IMR-90 (cell line): ENCODE results near the gene PDCD11. TPM values are rescaled to one million over a fixed set of nuclear protein-coding genes. Genes with fewer than 3 reads are reported as not detected.

Experiments
- ATAC-seq: fragments of 200-7000 bp; cut with Tn5 transposase; 2 replicates; pipeline ENCODE4 v1.9.1; 2020; ENCODE audit warnings: low read depth, mild to moderate bottlenecking, moderate library complexity
- BruUV-seq: library from RNA; stranded (reverse); fragments of 400-500 nt; replicated peaks from 2 replicates; lab custom pipeline; 2021; lab: Mats Ljungman, UMichigan
- CTCF ChIA-PET: fragments of 300-600 bp; formaldehyde crosslinking; extraction: SDS; loops from one replicate; lab custom pipeline; 2021; ENCODE audit warnings: antibody characterized with exemption; lab: Yijun Ruan, JAX
- POLR2A ChIA-PET: fragments of 300-600 bp; sonication (Branson Sonifier 250); formaldehyde crosslinking; loops from one replicate; lab custom pipeline; 2022; ENCODE audit warnings: antibody characterized with exemption; ENCODE audit not compliant: unreplicated experiment; lab: Charles Lee
- DNase-seq: peaks from one replicate; pipeline ENCODE4 v3.0.0; 2013
- H2AFZ ChIP-seq: replicated peaks from 2 replicates; pipeline ENCODE3; 2013; ENCODE audit warnings: low read length, mild to moderate bottlenecking; ENCODE audit not compliant: poor library complexity
- H2AK5ac ChIP-seq: 2 replicates; pipeline ENCODE4 v1.6.1; 2013; ENCODE audit warnings: low read depth, low read length, inconsistent platforms
- H2AK9ac ChIP-seq: replicated peaks from 2 replicates; pipeline ENCODE3; 2013; ENCODE audit warnings: mild to moderate bottlenecking, low read depth, low read length, moderate library complexity; ENCODE audit not compliant: poor library complexity
- H2BK120ac ChIP-seq: 2 replicates; pipeline ENCODE4 v1.6.1; 2013; ENCODE audit warnings: low read depth, low read length, inconsistent platforms
- H2BK15ac ChIP-seq: 3 replicates; pipeline ENCODE4 v1.6.1; 2013; ENCODE audit warnings: low read depth, low read length, inconsistent platforms
- H2BK20ac ChIP-seq: 2 replicates; pipeline ENCODE4 v1.6.1; 2013; ENCODE audit warnings: low read depth, mild to moderate bottlenecking, inconsistent platforms, low read length, moderate library complexity
- H2BK5ac ChIP-seq: 2 replicates; pipeline ENCODE4 v1.6.1; 2013; ENCODE audit warnings: mild to moderate bottlenecking, low read depth, low read length, inconsistent platforms; ENCODE audit not compliant: poor library complexity, severe bottlenecking
- H3K14ac ChIP-seq: replicated peaks from 2 replicates; pipeline ENCODE4 v1.6.1; 2013; ENCODE audit warnings: low read depth, low read length, inconsistent platforms
- H3K18ac ChIP-seq: 2 replicates; pipeline ENCODE4 v1.6.1; 2013; ENCODE audit warnings: low read depth, low read length, control low read depth
- H3K23ac ChIP-seq: 2 replicates; pipeline ENCODE4 v1.6.1; 2013; ENCODE audit warnings: low read depth, low read length, inconsistent platforms
- H3K27ac ChIP-seq: 2 replicates; pipeline ENCODE4 v1.5.1; 2013; ENCODE audit warnings: mild to moderate bottlenecking, control low read depth, low read length; ENCODE audit not compliant: insufficient read depth
- H3K27me3 ChIP-seq: 2 replicates; pipeline ENCODE4 v1.6.1; 2013; ENCODE audit warnings: low read length; ENCODE audit not compliant: control insufficient read depth, insufficient read depth
- H3K36me3 ChIP-seq: 2 replicates; pipeline ENCODE4 v1.6.1; 2013; ENCODE audit warnings: low read length, mixed read lengths; ENCODE audit not compliant: control insufficient read depth, insufficient read depth
- H3K4ac ChIP-seq: 2 replicates; pipeline ENCODE4 v1.6.1; 2013; ENCODE audit warnings: low read depth, low read length, inconsistent platforms
- H3K4me1 ChIP-seq: 2 replicates; pipeline ENCODE4 v1.6.1; 2013; ENCODE audit warnings: low read length, mixed read lengths; ENCODE audit not compliant: control insufficient read depth, insufficient read depth
- H3K4me2 ChIP-seq: 2 replicates; pipeline ENCODE4 v1.6.1; 2013; ENCODE audit warnings: low read depth, mild to moderate bottlenecking, control low read depth, low read length, moderate library complexity
- H3K4me3 ChIP-seq: 2 replicates; pipeline ENCODE4 v1.5.1; 2013; ENCODE audit warnings: low read depth, mild to moderate bottlenecking, control low read depth, low read length, moderate library complexity; ENCODE audit not compliant: insufficient read depth
- H3K56ac ChIP-seq: 2 replicates; pipeline ENCODE4 v1.6.1; 2013; ENCODE audit warnings: low read length, inconsistent platforms; ENCODE audit not compliant: insufficient read depth; ENCODE audit errors: extremely low read depth
- H3K79me1 ChIP-seq, 2 experiments: 2 replicates each; pipeline ENCODE4 v1.6.1; 2013; ENCODE audit warnings: low read length in 2 of 2, inconsistent platforms in 1 of 2, low read depth in 1 of 2
- H3K9ac ChIP-seq: 2 replicates; pipeline ENCODE4 v1.6.1; 2013; ENCODE audit warnings: low read depth, low read length, control low read depth
- H3K9me1 ChIP-seq: 2 replicates; pipeline ENCODE4 v1.6.1; 2013; ENCODE audit warnings: low read length, inconsistent platforms; ENCODE audit not compliant: insufficient read depth
- H3K9me3 ChIP-seq: 2 replicates; pipeline ENCODE4 v1.6.1; 2013; ENCODE audit warnings: low read length; ENCODE audit not compliant: control insufficient read depth, insufficient read depth
- H4K20me1 ChIP-seq: 2 replicates; pipeline ENCODE4 v1.6.1; 2013; ENCODE audit warnings: low read length, inconsistent platforms; ENCODE audit not compliant: insufficient read depth
- H4K5ac ChIP-seq: 2 replicates; pipeline ENCODE4 v1.6.1; 2013; ENCODE audit warnings: mild to moderate bottlenecking, low read depth, low read length, control low read depth
- H4K8ac ChIP-seq, 2 experiments: 2 replicates each; pipeline ENCODE4 v1.6.1; 2013; ENCODE audit warnings: low read depth in 2 of 2, low read length in 2 of 2, control low read depth in 1 of 2, inconsistent platforms in 1 of 2
- H4K91ac ChIP-seq: 2 replicates; pipeline ENCODE4 v1.6.1; 2013; ENCODE audit warnings: low read depth, low read length, inconsistent platforms; ENCODE audit not compliant: insufficient read depth
- BHLHE40 ChIP-seq: fragments of 150-350 bp; IDR thresholded peaks from 2 replicates; pipeline ENCODE4 v1.6.1; 2016; ENCODE audit warnings: mild to moderate bottlenecking, low read depth, low read length
- CEBPB ChIP-seq: IDR thresholded peaks from 2 replicates; pipeline ENCODE4 v1.6.1; 2012; ENCODE audit warnings: low read depth, low read length, improper control_type of control experiment
- CHD1 ChIP-seq: IDR thresholded peaks from 2 replicates; pipeline ENCODE4 v1.6.1; 2012; ENCODE audit warnings: low read depth, low read length, improper control_type of control experiment
- ELK1 ChIP-seq: fragments of 150-350 bp; IDR thresholded peaks from 2 replicates; pipeline ENCODE4 v1.6.1; 2016; ENCODE audit warnings: low read depth, mild to moderate bottlenecking, low read length, moderate library complexity, borderline replicate concordance
- FOS ChIP-seq: fragments of 150-350 bp; IDR thresholded peaks from 2 replicates; pipeline ENCODE4 v1.6.1; 2016; ENCODE audit warnings: low read depth, low read length
- MAFK ChIP-seq: IDR thresholded peaks from 2 replicates; pipeline ENCODE4 v1.6.1; 2012; ENCODE audit warnings: low read depth, low read length, improper control_type of control experiment
- MAZ ChIP-seq: IDR thresholded peaks from 2 replicates; pipeline ENCODE4 v1.6.1; 2012; ENCODE audit warnings: low read depth, mild to moderate bottlenecking, low read length, improper control_type of control experiment, moderate library complexity, borderline replicate concordance
- MXI1 ChIP-seq: IDR thresholded peaks from 2 replicates; pipeline ENCODE4 v1.6.1; 2012; ENCODE audit warnings: low read depth, mild to moderate bottlenecking, low read length, moderate library complexity, borderline replicate concordance
- NFE2L2 ChIP-seq: fragments of 150-350 bp; IDR thresholded peaks from 2 replicates; pipeline ENCODE4 v1.6.1; 2016; ENCODE audit warnings: low read depth, mild to moderate bottlenecking, low read length
- POLR2A ChIP-seq: IDR thresholded peaks from 2 replicates; pipeline ENCODE4 v1.6.1; 2012; ENCODE audit warnings: mild to moderate bottlenecking, low read depth, low read length
- RAD21 ChIP-seq: IDR thresholded peaks from 2 replicates; pipeline ENCODE4 v1.6.1; 2012; ENCODE audit warnings: low read length, improper control_type of control experiment
- RCOR1 ChIP-seq: IDR thresholded peaks from 2 replicates; pipeline ENCODE4 v1.6.1; 2012; ENCODE audit warnings: mild to moderate bottlenecking, low read length, improper control_type of control experiment; ENCODE audit not compliant: insufficient replicate concordance
- RFX5 ChIP-seq: IDR thresholded peaks from 2 replicates; pipeline ENCODE4 v1.8.0; 2012; ENCODE audit warnings: low read depth, mild to moderate bottlenecking, low read length, moderate library complexity
- SMC3 ChIP-seq: fragments of 150-350 bp; IDR thresholded peaks from 2 replicates; pipeline ENCODE4 v1.6.1; 2016; ENCODE audit warnings: low read depth, mild to moderate bottlenecking, antibody characterized with exemption, low read length, moderate library complexity
- WGBS, 2 experiments: methylation state at CpG; one replicate each; pipeline versions ENCODE4 v1.1.5 to v1.1.7; 2013; ENCODE audit warnings: missing lambda C conversion rate in 2 of 2; ENCODE audit not compliant: insufficient read length in 1 of 2; ENCODE audit errors: extremely low coverage in 2 of 2; 5-methylcytosine and 5-hydroxymethylcytosine counted together
- dilution Hi-C: fragments of 300-500 bp; cut with HindIII; formaldehyde crosslinking; loops from one replicate; pipeline ENCODE4 v1.14.3; 2018; ENCODE audit warnings: low sequenced_read_pairs; ENCODE audit not compliant: unreplicated experiment
- in situ Hi-C: fragments of 300-500 bp; cut with MboI; formaldehyde crosslinking; loops from 3 replicates; pipeline ENCODE4 v1.14.3; 2019; ENCODE audit warnings: low sequenced_read_pairs, inconsistent platforms, mixed read lengths
- intact Hi-C: fragments of 100-400 bp; cut with micrococcal nuclease; formaldehyde crosslinking; loops from 2 replicates; pipeline ENCODE4 v1.10.0; 2022
- polyA plus RNA-seq, 3 experiments: library from polyadenylated mRNA; depleted of rRNA; stranded (reverse); fragments of >200 nt; gene quantifications; 2 replicates each; pipeline ENCODE4 v1.2.3, GENCODE V29; 2012; ENCODE audit warnings: low replicate concordance in 1 of 3
- total RNA-seq: library from RNA; depleted of rRNA; stranded (reverse); fragments of >200 nt; gene quantifications from 2 replicates; pipeline ENCODE4 v1.2.3, GENCODE V29; 2012
- TF ChIP-seq, protein P1 (sequence below): fragments of 150-350 bp; IDR thresholded peaks from 2 replicates; pipeline ENCODE4 v1.6.1; 2017; ENCODE audit warnings: mild to moderate bottlenecking, antibody characterized with exemption, low read length, low read depth
- TF ChIP-seq, protein P2 (sequence below): conservative IDR thresholded peaks from 2 replicates; pipeline ENCODE4 v1.5.1; 2012; ENCODE audit warnings: mild to moderate bottlenecking, low read depth, low read length, improper control_type of control experiment

PDCD11 gene
- total and polyA plus RNA-seq, 2 of the 4 experiments (the other 2 are of a cell fraction) = 20.4 to 56.8 TPM

- intact Hi-C loops (loop anchor here (1.0 to 5.0 kb wide), 2 partner anchors 68 to 175 kb away; no protein-coding TSS in a partner anchor), dilution Hi-C loops (no loop called here), in situ Hi-C loops (loop anchor here (5.0 kb wide), 1 partner anchor 70 kb away; no protein-coding TSS in a partner anchor)
- H3K23ac ChIP-seq = no peak overlapping the region
- no peak overlapping the region for H3K27ac ChIP-seq
- ChIA-PET CTCF (no interaction called here), POLR2A (no interaction called here)
- no peak overlapping the region for H2BK120ac ChIP-seq
- no peak overlapping the region for H2BK15ac ChIP-seq
- 0 out of 4 replicates have a peak, but pooled peaks cover 0 to 8% of the 10 kb centered on the region in 2 experiments for H3K79me1 ChIP-seq
- H2BK20ac ChIP-seq = no peak overlapping the region
- no peak overlapping the region for H3K14ac ChIP-seq
- H3K4me2 ChIP-seq = no peak overlapping the region
- TF ChIP-seq RAD21 (no peak), MAZ (no peak), MXI1 (no peak), POLR2A (no peak), CHD1 (no peak), ELK1 (no peak), CEBPB (no peak), BHLHE40 (no peak), MAFK (no peak), SMC3 (no peak), RFX5 (no peak), NFE2L2 (no peak), FOS (no peak), RCOR1 (no peak)
- TF ChIP-seq, protein P1, sequence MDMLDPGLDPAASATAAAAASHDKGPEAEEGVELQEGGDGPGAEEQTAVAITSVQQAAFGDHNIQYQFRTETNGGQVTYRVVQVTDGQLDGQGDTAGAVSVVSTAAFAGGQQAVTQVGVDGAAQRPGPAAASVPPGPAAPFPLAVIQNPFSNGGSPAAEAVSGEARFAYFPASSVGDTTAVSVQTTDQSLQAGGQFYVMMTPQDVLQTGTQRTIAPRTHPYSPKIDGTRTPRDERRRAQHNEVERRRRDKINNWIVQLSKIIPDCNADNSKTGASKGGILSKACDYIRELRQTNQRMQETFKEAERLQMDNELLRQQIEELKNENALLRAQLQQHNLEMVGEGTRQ = no peak
- TF ChIP-seq, protein P2, sequence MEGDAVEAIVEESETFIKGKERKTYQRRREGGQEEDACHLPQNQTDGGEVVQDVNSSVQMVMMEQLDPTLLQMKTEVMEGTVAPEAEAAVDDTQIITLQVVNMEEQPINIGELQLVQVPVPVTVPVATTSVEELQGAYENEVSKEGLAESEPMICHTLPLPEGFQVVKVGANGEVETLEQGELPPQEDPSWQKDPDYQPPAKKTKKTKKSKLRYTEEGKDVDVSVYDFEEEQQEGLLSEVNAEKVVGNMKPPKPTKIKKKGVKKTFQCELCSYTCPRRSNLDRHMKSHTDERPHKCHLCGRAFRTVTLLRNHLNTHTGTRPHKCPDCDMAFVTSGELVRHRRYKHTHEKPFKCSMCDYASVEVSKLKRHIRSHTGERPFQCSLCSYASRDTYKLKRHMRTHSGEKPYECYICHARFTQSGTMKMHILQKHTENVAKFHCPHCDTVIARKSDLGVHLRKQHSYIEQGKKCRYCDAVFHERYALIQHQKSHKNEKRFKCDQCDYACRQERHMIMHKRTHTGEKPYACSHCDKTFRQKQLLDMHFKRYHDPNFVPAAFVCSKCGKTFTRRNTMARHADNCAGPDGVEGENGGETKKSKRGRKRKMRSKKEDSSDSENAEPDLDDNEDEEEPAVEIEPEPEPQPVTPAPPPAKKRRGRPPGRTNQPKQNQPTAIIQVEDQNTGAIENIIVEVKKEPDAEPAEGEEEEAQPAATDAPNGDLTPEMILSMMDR = no peak
- H3K36me3 ChIP-seq = peaks cover 69% of the 10 kb centered on the region
- WGBS, 2 experiments = no CpG with 5 or more reads among the region's 5 CpGs
- DNase-seq (no peak), ATAC-seq (no peak)
- no peak overlapping the region for H4K8ac ChIP-seq
- no peak overlapping the region for H3K4me3 ChIP-seq
- H2AK9ac ChIP-seq = no peak overlapping the region
- H2BK5ac ChIP-seq = no peak overlapping the region
- H2AFZ ChIP-seq = no peak overlapping the region
- no peaks in the 10 kb centered on the region for H3K9me3 ChIP-seq
- no peak overlapping the region for H3K18ac ChIP-seq
- H2AK5ac ChIP-seq = no peak overlapping the region
- BruUV-seq = no TSS peak
- H4K91ac ChIP-seq = no peak overlapping the region
- no peaks in the 10 kb centered on the region for H4K20me1 ChIP-seq
- no peak overlapping the region for H3K9ac ChIP-seq
- no peaks in the 10 kb centered on the region for H3K9me1 ChIP-seq
- no peak overlapping the region for H3K4ac ChIP-seq
- H3K4me1 ChIP-seq = no peaks in the 10 kb centered on the region
- no peak overlapping the region for H4K5ac ChIP-seq
- no peak overlapping the region for H3K56ac ChIP-seq
- no peaks in the 10 kb centered on the region for H3K27me3 ChIP-seq
Observed at GRCh38 chr10:103417601-103418000, 21.2 kb downstream of the PDCD11 start.
